Immature natural killer cell (primary cell): Measurements from ENCODE around the gene LHFPL3. TPM values are rescaled to one million over a fixed set of nuclear protein-coding genes. Genes with fewer than 3 reads are reported as not detected.
A peak's percentile ranks its signal among the peaks of the same experiment; 100 is the strongest.

ENCODE experiments used
- DNase-seq, 3 donors: peaks; one replicate each; pipeline ENCODE4 v3.0.0; 2022; ENCODE audit warnings: mixed read lengths in 1 of 3
- H3K27ac Mint-ChIP-seq, 6 donors: one replicate each; pipeline ENCODE4 v1.8.0; 2020; ENCODE audit warnings: mixed read lengths in 6 of 6, mild to moderate bottlenecking in 5 of 6, inconsistent platforms in 4 of 6, moderate library complexity in 3 of 6
- H3K27me3 Mint-ChIP-seq, 3 donors: one replicate each; pipeline ENCODE4 v1.8.0; 2020 to 2021; ENCODE audit warnings: low read depth in 3 of 3, mild to moderate bottlenecking in 3 of 3, mixed read lengths in 3 of 3, moderate library complexity in 3 of 3, inconsistent platforms in 1 of 3
- H3K36me3 Mint-ChIP-seq, 3 donors: one replicate each; pipeline ENCODE4 v1.8.0; 2020; ENCODE audit warnings: mixed read lengths in 3 of 3, inconsistent platforms in 2 of 3, mild to moderate bottlenecking in 2 of 3
- H3K4me1 Mint-ChIP-seq, 2 donors: one replicate each; pipeline ENCODE4 v1.8.0; 2020; ENCODE audit warnings: inconsistent platforms in 2 of 2, mild to moderate bottlenecking in 2 of 2, mixed read lengths in 2 of 2, moderate library complexity in 1 of 2
- H3K4me3 Mint-ChIP-seq, 5 donors: one replicate each; pipeline ENCODE4 v1.8.0; 2020; ENCODE audit warnings: mild to moderate bottlenecking in 5 of 5, mixed read lengths in 5 of 5, inconsistent platforms in 3 of 5, moderate library complexity in 3 of 5
- H3K9me3 Mint-ChIP-seq, 6 donors: one replicate each; pipeline ENCODE4 v1.8.0; 2020; ENCODE audit warnings: mild to moderate bottlenecking in 6 of 6, mixed read lengths in 6 of 6, inconsistent platforms in 4 of 6, moderate library complexity in 3 of 6
- polyA plus RNA-seq, 3 donors: library from polyadenylated mRNA; unstranded; fragments of 300-500 nt; fragmentation: Illumina TruSeq; gene quantifications; one replicate each; pipeline ENCODE4 v1.2.3, GENCODE V29; 2021

LHFPL3 gene
- polyA plus RNA-seq, 3 donors from 2014 or later: not detected

- Mint-ChIP-seq H3K27ac (no peak overlapping the region), H3K36me3 (no peaks in the 10 kb centered on the region), H3K9me3 (peaks cover 0 to 4% (median 0%) of the 10 kb centered on the region in 6 donors), H3K27me3 (peaks cover 2 to 4% (median 3%) of the 10 kb centered on the region in 3 donors), H3K4me1 (no peaks in the 10 kb centered on the region), H3K4me3 (no peak overlapping the region)
- DNase-seq: no peak
Observed at GRCh38 chr7:104890216-104890615, 561.8 kb downstream of the LHFPL3 start.

GRCh38 chr7:104891949-104892348 is 563.5 kb downstream of the LHFPL3 start:
- H3K27me3 Mint-ChIP-seq: peaks cover 0 to 4% (median 3%) of the 10 kb centered on the region in 3 donors
- H3K9me3 Mint-ChIP-seq: peaks cover 0 to 2% (median 0%) of the 10 kb centered on the region in 6 donors
- H3K36me3 Mint-ChIP-seq: no peaks in the 10 kb centered on the region
- peaks cover 0 to under 1% of the 10 kb centered on the region in 2 donors for H3K4me1 Mint-ChIP-seq
- H3K4me3 Mint-ChIP-seq: no peak overlapping the region
- H3K27ac Mint-ChIP-seq: no peak overlapping the region
- no peak for DNase-seq

- no peaks in the 10 kb centered on the region for H3K36me3 Mint-ChIP-seq
- DNase-seq: no peak
- peaks cover 0 to 3% (median 0%) of the 10 kb centered on the region in 3 donors for H3K27me3 Mint-ChIP-seq
- H3K27ac Mint-ChIP-seq: no peak overlapping the region
- no peak overlapping the region for H3K4me3 Mint-ChIP-seq
- H3K4me1 Mint-ChIP-seq: peaks cover 3 to 8% of the 10 kb centered on the region in 2 donors
- no peaks in the 10 kb centered on the region for H3K9me3 Mint-ChIP-seq
Observed at GRCh38 chr7:104894314-104894713, 565.9 kb downstream of the LHFPL3 start.

GRCh38 chr7:104894726-104895521 is 566.5 kb downstream of the LHFPL3 start:
- Mint-ChIP-seq H3K4me3 (no peak overlapping the region), H3K36me3 (no peaks in the 10 kb centered on the region), H3K4me1 (peaks cover 3 to 8% of the 10 kb centered on the region in 2 donors), H3K27ac (peak overlapping the region in 1 of 6 donors; percentile 1), H3K27me3 (peaks cover 0 to 3% (median 0%) of the 10 kb centered on the region in 3 donors), H3K9me3 (no peaks in the 10 kb centered on the region)
- DNase-seq: no peak

GRCh38 chr7:104895522-104896236 is 567.3 kb downstream of the LHFPL3 start:
- H3K27ac Mint-ChIP-seq: peak overlapping the region in 1 of 6 donors; percentile 1
- no peaks in the 10 kb centered on the region for H3K27me3 Mint-ChIP-seq
- DNase-seq: no peak
- no peak overlapping the region for H3K4me3 Mint-ChIP-seq
- H3K4me1 Mint-ChIP-seq: peaks cover 3 to 8% of the 10 kb centered on the region in 2 donors
- no peaks in the 10 kb centered on the region for H3K36me3 Mint-ChIP-seq
- no peaks in the 10 kb centered on the region for H3K9me3 Mint-ChIP-seq

GRCh38 chr7:104898434-104898833 is 570.0 kb downstream of the LHFPL3 start:
- no peak overlapping the region for H3K27ac Mint-ChIP-seq
- H3K36me3 Mint-ChIP-seq: no peaks in the 10 kb centered on the region

GRCh38 chr7:104900525-104901239 is 572.3 kb downstream of the LHFPL3 start:
- Mint-ChIP-seq H3K27me3 (peaks cover 2 to 6% (median 3%) of the 10 kb centered on the region in 3 donors), H3K9me3 (no peaks in the 10 kb centered on the region), H3K27ac (no peak overlapping the region)

More at GRCh38 chr7:104898434-104898833, 570.0 kb downstream of the LHFPL3 start:
- peaks cover 3 to 8% of the 10 kb centered on the region in 2 donors for H3K4me1 Mint-ChIP-seq
- no peak overlapping the region for H3K4me3 Mint-ChIP-seq
- DNase-seq: no peak
- H3K9me3 Mint-ChIP-seq: no peaks in the 10 kb centered on the region
- peaks cover 2 to 6% (median 3%) of the 10 kb centered on the region in 3 donors for H3K27me3 Mint-ChIP-seq

GRCh38 chr7:104901240-104901619 is 572.8 kb downstream of the LHFPL3 start:
- Mint-ChIP-seq H3K36me3 (no peaks in the 10 kb centered on the region), H3K27ac (no peak overlapping the region), H3K27me3 (peaks cover 3 to 6% (median 3%) of the 10 kb centered on the region in 3 donors), H3K4me3 (no peak overlapping the region), H3K4me1 (peaks cover 3 to 8% of the 10 kb centered on the region in 2 donors), H3K9me3 (no peaks in the 10 kb centered on the region)
- DNase-seq: no peak

More at GRCh38 chr7:104900525-104901239, 572.3 kb downstream of the LHFPL3 start:
- DNase-seq: no peak
- Mint-ChIP-seq H3K4me3 (no peak overlapping the region), H3K4me1 (peaks cover 3 to 8% of the 10 kb centered on the region in 2 donors), H3K36me3 (no peaks in the 10 kb centered on the region)

GRCh38 chr7:104902183-104902582 is 573.8 kb downstream of the LHFPL3 start:
- H3K9me3 Mint-ChIP-seq: no peaks in the 10 kb centered on the region
- H3K36me3 Mint-ChIP-seq: no peaks in the 10 kb centered on the region
- peaks cover 3 to 6% (median 4%) of the 10 kb centered on the region in 3 donors for H3K27me3 Mint-ChIP-seq
- DNase-seq: no peak
- no peak overlapping the region for H3K27ac Mint-ChIP-seq
- peaks cover 2 to 5% of the 10 kb centered on the region in 2 donors for H3K4me1 Mint-ChIP-seq
- no peak overlapping the region for H3K4me3 Mint-ChIP-seq

GRCh38 chr7:104903044-104903443 is 574.6 kb downstream of the LHFPL3 start:
- Mint-ChIP-seq H3K27me3 (peaks cover 4 to 6% (median 4%) of the 10 kb centered on the region in 3 donors), H3K36me3 (no peaks in the 10 kb centered on the region), H3K4me1 (no peaks in the 10 kb centered on the region), H3K9me3 (no peaks in the 10 kb centered on the region), H3K27ac (no peak overlapping the region), H3K4me3 (no peak overlapping the region)
- no peak for DNase-seq

GRCh38 chr7:104903846-104904245 is 575.4 kb downstream of the LHFPL3 start:
- no peak for DNase-seq
- Mint-ChIP-seq H3K4me3 (no peak overlapping the region), H3K9me3 (no peaks in the 10 kb centered on the region), H3K4me1 (no peaks in the 10 kb centered on the region), H3K36me3 (no peaks in the 10 kb centered on the region), H3K27me3 (peaks cover 4 to 6% (median 5%) of the 10 kb centered on the region in 3 donors), H3K27ac (no peak overlapping the region)

- Mint-ChIP-seq H3K27me3 (peaks cover 4 to 8% (median 7%) of the 10 kb centered on the region in 3 donors), H3K9me3 (no peaks in the 10 kb centered on the region), H3K27ac (no peak overlapping the region), H3K4me1 (peaks cover 0 to 2% of the 10 kb centered on the region in 2 donors), H3K4me3 (no peak overlapping the region), H3K36me3 (no peaks in the 10 kb centered on the region)
- no peak for DNase-seq
Observed at GRCh38 chr7:104906032-104906431, 577.6 kb downstream of the LHFPL3 start.

GRCh38 chr7:104906556-104906955 is 578.2 kb downstream of the LHFPL3 start:
- DNase-seq: no peak
- Mint-ChIP-seq H3K4me1 (peaks cover 0 to 2% of the 10 kb centered on the region in 2 donors), H3K36me3 (no peaks in the 10 kb centered on the region), H3K27me3 (peaks cover 4 to 7% (median 7%) of the 10 kb centered on the region in 3 donors), H3K27ac (no peak overlapping the region), H3K9me3 (no peaks in the 10 kb centered on the region), H3K4me3 (no peak overlapping the region)
